ENCODE measurements around the gene TMEM120B. TPM values are rescaled to one million over a fixed set of nuclear protein-coding genes. Genes with fewer than 3 reads are reported as not detected.

The TMEM120B gene
- total RNA-seq, 1 donor from 2014 or later, result 10.3 TPM

- H3K36me3 Mint-ChIP-seq (ENCODE audit: low read depth, unreplicated experiment), result peaks cover 5% of the 10 kb centered on the region
- no peaks in the 10 kb centered on the region for H3K4me1 Mint-ChIP-seq (ENCODE audit: unreplicated experiment)
- H3K27me3 Mint-ChIP-seq (ENCODE audit: unreplicated experiment), result no peaks in the 10 kb centered on the region
- no peak for DNase-seq (ENCODE audit: low spot score)
- H3K9me3 Mint-ChIP-seq (ENCODE audit: unreplicated experiment), result no peaks in the 10 kb centered on the region
- no peak overlapping the region for H3K4me3 Mint-ChIP-seq (ENCODE audit: unreplicated experiment)
- H3K27ac Mint-ChIP-seq (ENCODE audit: unreplicated experiment), result no peak overlapping the region
- no peak for TF ChIP-seq CTCF (IDR thresholded peaks at IDR 0.05; ENCODE audit: unreplicated experiment)
These were observed 10.0 kb downstream of the TMEM120B start for GRCh38 chr12:121722511-121722910.

- peaks cover 5% of the 10 kb centered on the region for H3K36me3 Mint-ChIP-seq (ENCODE audit: low read depth, unreplicated experiment)
- no peak for DNase-seq (ENCODE audit: low spot score)
- H3K9me3 Mint-ChIP-seq (ENCODE audit: unreplicated experiment), result no peaks in the 10 kb centered on the region
- H3K4me3 Mint-ChIP-seq (ENCODE audit: unreplicated experiment), result no peak overlapping the region
- no peak overlapping the region for H3K27ac Mint-ChIP-seq (ENCODE audit: unreplicated experiment)
- no peak for TF ChIP-seq CTCF (IDR thresholded peaks at IDR 0.05; ENCODE audit: unreplicated experiment)
- no peaks in the 10 kb centered on the region for H3K4me1 Mint-ChIP-seq (ENCODE audit: unreplicated experiment)
- no peaks in the 10 kb centered on the region for H3K27me3 Mint-ChIP-seq (ENCODE audit: unreplicated experiment)
These were observed 10.6 kb downstream of the TMEM120B start for GRCh38 chr12:121723200-121723599.

- Mint-ChIP-seq H3K4me3 (ENCODE audit: unreplicated experiment) (no peak overlapping the region), H3K27me3 (ENCODE audit: unreplicated experiment) (no peaks in the 10 kb centered on the region), H3K4me1 (ENCODE audit: unreplicated experiment) (no peaks in the 10 kb centered on the region), H3K9me3 (ENCODE audit: unreplicated experiment) (no peaks in the 10 kb centered on the region), H3K27ac (ENCODE audit: unreplicated experiment) (no peak overlapping the region), H3K36me3 (ENCODE audit: low read depth, unreplicated experiment) (peaks cover 5% of the 10 kb centered on the region)
- no peak for DNase-seq (ENCODE audit: low spot score)
- no peak for TF ChIP-seq CTCF (IDR thresholded peaks at IDR 0.05; ENCODE audit: unreplicated experiment)
These were observed 12.4 kb downstream of the TMEM120B start for GRCh38 chr12:121724925-121725324.

- no peak for DNase-seq (ENCODE audit: low spot score)
- Mint-ChIP-seq H3K4me1 (ENCODE audit: unreplicated experiment) (no peaks in the 10 kb centered on the region), H3K27me3 (ENCODE audit: unreplicated experiment) (no peaks in the 10 kb centered on the region), H3K9me3 (ENCODE audit: unreplicated experiment) (no peaks in the 10 kb centered on the region), H3K4me3 (ENCODE audit: unreplicated experiment) (no peak overlapping the region), H3K36me3 (ENCODE audit: low read depth, unreplicated experiment) (peaks cover 5% of the 10 kb centered on the region), H3K27ac (ENCODE audit: unreplicated experiment) (no peak overlapping the region)
- TF ChIP-seq CTCF (IDR thresholded peaks at IDR 0.05; ENCODE audit: unreplicated experiment), result no peak
These were observed 12.9 kb downstream of the TMEM120B start for GRCh38 chr12:121725423-121725822.

- Mint-ChIP-seq H3K4me3 (ENCODE audit: unreplicated experiment) (no peak overlapping the region), H3K27ac (ENCODE audit: unreplicated experiment) (no peak overlapping the region), H3K27me3 (ENCODE audit: unreplicated experiment) (no peaks in the 10 kb centered on the region), H3K4me1 (ENCODE audit: unreplicated experiment) (no peaks in the 10 kb centered on the region), H3K36me3 (ENCODE audit: low read depth, unreplicated experiment) (no peaks in the 10 kb centered on the region), H3K9me3 (ENCODE audit: unreplicated experiment) (no peaks in the 10 kb centered on the region)
- TF ChIP-seq CTCF (IDR thresholded peaks at IDR 0.05; ENCODE audit: unreplicated experiment), result no peak
- no peak for DNase-seq (ENCODE audit: low spot score)
These were observed 16.5 kb downstream of the TMEM120B start for GRCh38 chr12:121729021-121729420.

Measured in endothelial cell (in vitro differentiated cells).